ENCODE data around the gene FBN2.

- TF ChIP-seq EZH2phosphoT487 (IDR thresholded peaks at IDR 0.05; ENCODE audit: insufficient read depth, low read depth) (no peak), EZH2 (IDR thresholded peaks at IDR 0.05; ENCODE audit: insufficient read depth, poor library complexity, severe bottlenecking) (no peak)
Observed at GRCh38 chr5:128538250-128539037, 399 bp upstream of the FBN2 start.
